GM12801 (cell line): Measurements from ENCODE around the gene ZNF775.

Experiments
- CTCF ChIP-seq: IDR thresholded peaks from one replicate; pipeline ENCODE4 v1.5.1; 2011; ENCODE audit warnings: control low read depth; ENCODE audit not compliant: insufficient read length; ENCODE audit errors: extremely low read depth

The ZNF775 gene

GRCh38 chr7:150375662-150376521 lies 3.2 kb upstream of the ZNF775 start:
- no peak for TF ChIP-seq CTCF

GRCh38 chr7:150376560-150376959 lies 2.6 kb upstream of the ZNF775 start:
- TF ChIP-seq CTCF: no peak

- no peak for TF ChIP-seq CTCF
These were observed 1.9 kb upstream of the ZNF775 start for GRCh38 chr7:150377196-150377595.

- TF ChIP-seq CTCF: no peak
These were observed 1.5 kb upstream of the ZNF775 start for GRCh38 chr7:150377635-150378034.

- TF ChIP-seq CTCF: no peak
These were observed 846 bp upstream of the ZNF775 start for GRCh38 chr7:150378115-150378852.

- TF ChIP-seq CTCF: no peak
These were observed 580 bp downstream of the ZNF775 start for GRCh38 chr7:150379441-150380379.

- TF ChIP-seq CTCF: no peak
These were observed 1.3 kb downstream of the ZNF775 start for GRCh38 chr7:150380463-150380862.
